ENCODE results near the gene PPP1R18. TPM values are rescaled to one million over a fixed set of nuclear protein-coding genes. Genes with fewer than 3 reads are reported as not detected.

The PPP1R18 gene
- total and polyA plus RNA-seq, 9 of the 15 experiments (the other 6 are each of a cell fraction or from before 2014, with no cell fraction given) = 12.0 to 99.2 (median 42.6) TPM

DNA sequence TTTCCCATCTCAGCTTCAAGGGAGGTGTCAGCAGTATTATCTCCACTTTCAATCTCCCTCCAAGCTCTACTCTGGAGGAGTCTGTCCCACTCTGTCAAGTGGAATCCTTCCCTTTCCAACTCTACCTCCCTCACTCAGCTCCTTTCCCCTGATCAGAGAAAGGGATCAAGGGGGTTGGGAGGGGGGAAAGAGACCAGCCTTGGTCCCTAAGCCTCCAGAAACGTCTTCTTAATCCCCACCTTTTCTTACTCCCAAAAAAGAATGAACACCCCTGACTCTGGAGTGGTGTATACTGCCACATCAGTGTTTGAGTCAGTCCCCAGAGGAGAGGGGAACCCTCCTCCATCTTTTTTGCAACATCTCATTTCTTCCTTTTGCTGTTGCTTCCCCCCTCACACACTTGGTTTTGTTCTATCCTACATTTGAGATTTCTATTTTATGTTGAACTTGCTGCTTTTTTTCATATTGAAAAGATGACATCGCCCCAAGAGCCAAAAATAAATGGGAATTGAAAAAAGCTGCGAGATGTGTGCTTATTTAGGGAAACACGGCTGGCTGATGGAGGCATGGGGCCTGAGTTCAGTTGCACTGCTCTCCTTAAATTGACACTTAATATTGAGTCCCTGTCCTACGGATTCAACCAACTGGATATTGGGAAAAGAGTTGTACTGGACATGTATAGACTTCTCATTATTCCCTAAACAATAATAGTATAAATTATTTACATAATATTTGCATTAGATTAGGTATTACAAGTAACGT lies 38.6 kb upstream of the PPP1R18 start (continued):
- TF ChIP-seq POLR2AphosphoS5 (IDR thresholded peaks at IDR 0.05; ENCODE audit: control insufficient read depth, insufficient read depth, low read depth, low read length) (peak; percentile 91; the same call in 1 of the 2 replicates), GABPB2 (CRISPR knock-in tag; conservative IDR thresholded peaks at IDR 0.05) (no peak), SIN3A (IDR thresholded peaks at IDR 0.05; ENCODE audit: borderline replicate concordance in 2 of 2, control insufficient read depth in 1 of 2, low read depth in 2 of 2, low read length in 2 of 2) (peak in 1 of 2 experiments; percentile 85; a peak in 1 of 4 replicates), POLR2B (IDR thresholded peaks at IDR 0.05; ENCODE audit: low read depth, partially characterized antibody) (peak; percentile 39), CSDE1 (IDR thresholded peaks at IDR 0.05) (0 out of 4 replicates have a peak, but pooled peaks of 1 of the 2 experiments have one; percentile 33), ZNF561 (CRISPR knock-in tag; conservative IDR thresholded peaks at IDR 0.05) (0 out of 2 replicates have a peak, but pooled peaks have one; percentile 15), MAFK (IDR thresholded peaks at IDR 0.05; ENCODE audit: low read length) (no peak), NONO (IDR thresholded peaks at IDR 0.05; ENCODE audit: low read depth in 2 of 2, low read length in 1 of 2) (no peak), RNF2 (IDR thresholded peaks at IDR 0.05) (no peak), KAT8 (IDR thresholded peaks at IDR 0.05; ENCODE audit: low read depth) (no peak), ZBED1 (IDR thresholded peaks at IDR 0.05) (peak; percentile 59; the same call in 1 of the 2 replicates), MYNN (IDR thresholded peaks at IDR 0.05) (peak; percentile 73), MYNN (CRISPR knock-in tag; IDR thresholded peaks at IDR 0.05) (no peak), TBL1XR1 (IDR thresholded peaks at IDR 0.05; ENCODE audit: low read length in 2 of 2) (peak in 1 of 2 experiments; percentile 62; a peak in 1 of 4 replicates), CREB1 (IDR thresholded peaks at IDR 0.05) (peak; percentile 13; the same call in 1 of the 2 replicates), CREB1 (CRISPR knock-in tag; IDR thresholded peaks at IDR 0.05) (no peak)
- TF ChIP-seq, protein P1, sequence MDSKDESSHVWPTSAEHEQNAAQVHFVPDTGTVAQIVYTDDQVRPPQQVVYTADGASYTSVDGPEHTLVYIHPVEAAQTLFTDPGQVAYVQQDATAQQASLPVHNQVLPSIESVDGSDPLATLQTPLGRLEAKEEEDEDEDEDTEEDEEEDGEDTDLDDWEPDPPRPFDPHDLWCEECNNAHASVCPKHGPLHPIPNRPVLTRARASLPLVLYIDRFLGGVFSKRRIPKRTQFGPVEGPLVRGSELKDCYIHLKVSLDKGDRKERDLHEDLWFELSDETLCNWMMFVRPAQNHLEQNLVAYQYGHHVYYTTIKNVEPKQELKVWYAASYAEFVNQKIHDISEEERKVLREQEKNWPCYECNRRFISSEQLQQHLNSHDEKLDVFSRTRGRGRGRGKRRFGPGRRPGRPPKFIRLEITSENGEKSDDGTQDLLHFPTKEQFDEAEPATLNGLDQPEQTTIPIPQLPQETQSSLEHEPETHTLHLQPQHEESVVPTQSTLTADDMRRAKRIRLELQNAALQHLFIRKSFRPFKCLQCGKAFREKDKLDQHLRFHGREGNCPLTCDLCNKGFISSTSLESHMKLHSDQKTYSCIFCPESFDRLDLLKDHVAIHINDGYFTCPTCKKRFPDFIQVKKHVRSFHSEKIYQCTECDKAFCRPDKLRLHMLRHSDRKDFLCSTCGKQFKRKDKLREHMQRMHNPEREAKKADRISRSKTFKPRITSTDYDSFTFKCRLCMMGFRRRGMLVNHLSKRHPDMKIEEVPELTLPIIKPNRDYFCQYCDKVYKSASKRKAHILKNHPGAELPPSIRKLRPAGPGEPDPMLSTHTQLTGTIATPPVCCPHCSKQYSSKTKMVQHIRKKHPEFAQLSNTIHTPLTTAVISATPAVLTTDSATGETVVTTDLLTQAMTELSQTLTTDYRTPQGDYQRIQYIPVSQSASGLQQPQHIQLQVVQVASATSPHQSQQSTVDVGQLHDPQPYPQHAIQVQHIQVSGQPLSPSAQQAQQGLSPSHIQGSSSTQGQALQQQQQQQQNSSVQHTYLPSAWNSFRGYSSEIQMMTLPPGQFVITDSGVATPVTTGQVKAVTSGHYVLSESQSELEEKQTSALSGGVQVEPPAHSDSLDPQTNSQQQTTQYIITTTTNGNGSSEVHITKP (IDR thresholded peaks at IDR 0.05; ENCODE audit: partially characterized antibody) = peak; percentile 71
- TF ChIP-seq, protein P2, sequence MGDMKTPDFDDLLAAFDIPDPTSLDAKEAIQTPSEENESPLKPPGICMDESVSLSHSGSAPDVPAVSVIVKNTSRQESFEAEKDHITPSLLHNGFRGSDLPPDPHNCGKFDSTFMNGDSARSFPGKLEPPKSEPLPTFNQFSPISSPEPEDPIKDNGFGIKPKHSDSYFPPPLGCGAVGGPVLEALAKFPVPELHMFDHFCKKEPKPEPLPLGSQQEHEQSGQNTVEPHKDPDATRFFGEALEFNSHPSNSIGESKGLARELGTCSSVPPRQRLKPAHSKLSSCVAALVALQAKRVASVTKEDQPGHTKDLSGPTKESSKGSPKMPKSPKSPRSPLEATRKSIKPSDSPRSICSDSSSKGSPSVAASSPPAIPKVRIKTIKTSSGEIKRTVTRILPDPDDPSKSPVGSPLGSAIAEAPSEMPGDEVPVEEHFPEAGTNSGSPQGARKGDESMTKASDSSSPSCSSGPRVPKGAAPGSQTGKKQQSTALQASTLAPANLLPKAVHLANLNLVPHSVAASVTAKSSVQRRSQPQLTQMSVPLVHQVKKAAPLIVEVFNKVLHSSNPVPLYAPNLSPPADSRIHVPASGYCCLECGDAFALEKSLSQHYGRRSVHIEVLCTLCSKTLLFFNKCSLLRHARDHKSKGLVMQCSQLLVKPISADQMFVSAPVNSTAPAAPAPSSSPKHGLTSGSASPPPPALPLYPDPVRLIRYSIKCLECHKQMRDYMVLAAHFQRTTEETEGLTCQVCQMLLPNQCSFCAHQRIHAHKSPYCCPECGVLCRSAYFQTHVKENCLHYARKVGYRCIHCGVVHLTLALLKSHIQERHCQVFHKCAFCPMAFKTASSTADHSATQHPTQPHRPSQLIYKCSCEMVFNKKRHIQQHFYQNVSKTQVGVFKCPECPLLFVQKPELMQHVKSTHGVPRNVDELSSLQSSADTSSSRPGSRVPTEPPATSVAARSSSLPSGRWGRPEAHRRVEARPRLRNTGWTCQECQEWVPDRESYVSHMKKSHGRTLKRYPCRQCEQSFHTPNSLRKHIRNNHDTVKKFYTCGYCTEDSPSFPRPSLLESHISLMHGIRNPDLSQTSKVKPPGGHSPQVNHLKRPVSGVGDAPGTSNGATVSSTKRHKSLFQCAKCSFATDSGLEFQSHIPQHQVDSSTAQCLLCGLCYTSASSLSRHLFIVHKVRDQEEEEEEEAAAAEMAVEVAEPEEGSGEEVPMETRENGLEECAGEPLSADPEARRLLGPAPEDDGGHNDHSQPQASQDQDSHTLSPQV (IDR thresholded peaks at IDR 0.05) = no peak; the same call in 1 of the 2 replicates
- TF ChIP-seq, protein P3, sequence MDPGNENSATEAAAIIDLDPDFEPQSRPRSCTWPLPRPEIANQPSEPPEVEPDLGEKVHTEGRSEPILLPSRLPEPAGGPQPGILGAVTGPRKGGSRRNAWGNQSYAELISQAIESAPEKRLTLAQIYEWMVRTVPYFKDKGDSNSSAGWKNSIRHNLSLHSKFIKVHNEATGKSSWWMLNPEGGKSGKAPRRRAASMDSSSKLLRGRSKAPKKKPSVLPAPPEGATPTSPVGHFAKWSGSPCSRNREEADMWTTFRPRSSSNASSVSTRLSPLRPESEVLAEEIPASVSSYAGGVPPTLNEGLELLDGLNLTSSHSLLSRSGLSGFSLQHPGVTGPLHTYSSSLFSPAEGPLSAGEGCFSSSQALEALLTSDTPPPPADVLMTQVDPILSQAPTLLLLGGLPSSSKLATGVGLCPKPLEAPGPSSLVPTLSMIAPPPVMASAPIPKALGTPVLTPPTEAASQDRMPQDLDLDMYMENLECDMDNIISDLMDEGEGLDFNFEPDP (CRISPR knock-in tag; IDR thresholded peaks at IDR 0.05) = 0 out of 2 replicates have a peak, but pooled peaks have one; percentile 54
